PFSK-1 (cell line): Measurements from ENCODE around the gene FRMD4A.

Experiments
- FOXP2 ChIP-seq: optimal IDR thresholded peaks from 2 replicates; pipeline ENCODE3; 2011; ENCODE audit warnings: borderline replicate concordance, control low read depth, inconsistent platforms; ENCODE audit not compliant: insufficient read depth; ENCODE audit errors: extremely low read length, extremely low read depth
- POLR2AphosphoS5 ChIP-seq: IDR thresholded peaks from 2 replicates; pipeline ENCODE4 v1.6.1; 2012; ENCODE audit warnings: low read depth, mild to moderate bottlenecking, control low read depth, low read length, moderate library complexity
- REST ChIP-seq, 2 experiments: IDR thresholded peaks; 2 replicates each; pipeline versions ENCODE4 v1.6.1 to v1.8.0; 2011 to 2012; ENCODE audit warnings: low read depth in 2 of 2, low read length in 2 of 2, control low read depth in 1 of 2, inconsistent platforms in 1 of 2, mild to moderate bottlenecking in 1 of 2, moderate library complexity in 1 of 2; ENCODE audit not compliant: insufficient read depth in 1 of 2
- SIN3A ChIP-seq: IDR thresholded peaks from 2 replicates; pipeline ENCODE4 v1.6.1; 2012; ENCODE audit warnings: mild to moderate bottlenecking, low read length, moderate library complexity, borderline replicate concordance; ENCODE audit not compliant: insufficient read depth
- TAF1 ChIP-seq: IDR thresholded peaks from 2 replicates; pipeline ENCODE4 v1.6.1; 2012; ENCODE audit warnings: low read length, control low read depth, borderline replicate concordance; ENCODE audit not compliant: insufficient read depth

Gene FRMD4A

DNA sequence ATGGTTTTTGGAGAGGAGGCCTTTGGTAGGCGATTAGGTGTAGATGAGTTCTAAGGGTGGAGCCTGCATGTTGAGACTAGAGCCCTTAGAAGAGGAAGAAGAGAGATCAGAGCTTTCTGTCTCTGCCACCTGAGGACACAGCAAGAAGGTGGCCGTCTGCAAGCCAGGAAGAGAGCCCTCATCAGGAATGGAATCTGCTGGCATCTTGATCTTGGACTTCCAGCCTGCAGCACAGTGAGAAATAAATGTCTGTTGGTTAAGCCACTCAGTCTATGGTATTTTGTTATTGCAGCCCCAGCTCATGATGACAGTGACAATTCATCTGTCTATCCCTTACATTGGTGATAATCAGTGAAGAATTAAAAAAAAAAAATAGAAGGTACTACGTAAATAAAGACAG lies 408.8 kb downstream of the FRMD4A start:
- no peak for TF ChIP-seq SIN3A
- TF ChIP-seq REST (IDR thresholded peaks at IDR 0.05; ENCODE audit: insufficient read depth in 1 of 2, low read depth in 2 of 2, low read length in 2 of 2): no peak
- no peak for TF ChIP-seq FOXP2
- no peak for TF ChIP-seq TAF1
- no peak for TF ChIP-seq POLR2AphosphoS5

DNA sequence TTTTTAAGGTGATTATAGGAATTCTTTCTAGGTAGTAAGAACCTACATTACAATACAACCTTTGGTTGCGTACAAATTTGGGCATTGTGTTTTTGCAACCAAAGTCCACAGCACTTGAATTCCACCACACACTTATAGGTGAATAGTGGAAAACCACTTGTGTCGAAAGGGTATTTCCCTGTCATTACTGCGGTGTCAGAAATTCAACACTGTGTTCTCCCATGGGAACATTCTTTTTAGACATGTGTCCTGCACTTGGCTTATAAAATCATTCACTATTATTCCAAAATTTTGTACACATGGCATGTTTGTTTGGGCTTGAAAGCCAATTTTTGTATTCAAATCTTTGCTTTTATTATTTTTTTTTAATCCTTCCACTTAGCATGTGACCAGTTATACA lies 410.3 kb downstream of the FRMD4A start:
- TF ChIP-seq REST (IDR thresholded peaks at IDR 0.05; ENCODE audit: insufficient read depth in 1 of 2, low read depth in 2 of 2, low read length in 2 of 2) (no peak), FOXP2 (no peak), POLR2AphosphoS5 (no peak), SIN3A (no peak), TAF1 (no peak)

DNA sequence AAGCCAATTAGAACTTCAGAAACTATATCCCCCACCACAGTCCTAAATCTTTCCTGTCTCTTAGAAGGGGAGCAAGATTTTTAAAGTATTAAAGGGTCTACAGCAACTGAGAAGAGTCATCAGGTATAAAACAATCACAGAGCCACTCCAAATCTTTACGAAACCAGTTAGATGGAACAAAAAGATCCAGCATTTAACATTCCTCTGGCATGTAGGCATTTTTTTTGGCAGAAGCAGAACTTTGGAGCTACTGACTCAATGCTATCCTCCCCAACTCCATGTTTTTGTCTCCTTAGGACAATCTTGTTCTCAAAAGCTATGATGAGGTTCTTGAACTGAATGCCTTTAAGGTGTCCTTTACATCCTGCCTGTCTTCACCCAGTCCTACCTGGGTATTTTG lies 410.7 kb downstream of the FRMD4A start:
- TF ChIP-seq SIN3A: no peak
- no peak for TF ChIP-seq FOXP2
- TF ChIP-seq POLR2AphosphoS5: no peak
- no peak for TF ChIP-seq TAF1
- TF ChIP-seq REST (IDR thresholded peaks at IDR 0.05; ENCODE audit: insufficient read depth in 1 of 2, low read depth in 2 of 2, low read length in 2 of 2): no peak

- TF ChIP-seq POLR2AphosphoS5 (no peak), SIN3A (no peak), REST (IDR thresholded peaks at IDR 0.05; ENCODE audit: insufficient read depth in 1 of 2, low read depth in 2 of 2, low read length in 2 of 2) (no peak), FOXP2 (no peak)
Measured at GRCh38 chr10:13917791-13918190, 412.9 kb downstream of the FRMD4A start.

GRCh38 chr10:13916384-13916947 lies 414.3 kb downstream of the FRMD4A start:
- TF ChIP-seq POLR2AphosphoS5 (no peak), REST (IDR thresholded peaks at IDR 0.05; ENCODE audit: insufficient read depth in 1 of 2, low read depth in 2 of 2, low read length in 2 of 2) (no peak), SIN3A (no peak), FOXP2 (no peak), TAF1 (no peak)
